ENCODE measurements around the gene CUX1.
"Not testable (repeated sequence)": the region's sequence is repeated elsewhere in the genome, so short reads cannot be mapped to it uniquely, and the experiment has no call there.

Gene CUX1

GRCh38 chr7:101817471-101818286 is at the start of gene CUX1:
Gene CUX1, plus strand, starts transcription at chr7:101817626. Its CDS starts 14 bp downstream, at chr7:101817640.
- peak; percentile 67 for DNase-seq (ENCODE audit: low spot score)

- DNase-seq (ENCODE audit: low spot score): no peak
Measured at GRCh38 chr7:101768280-101768679, 49.1 kb upstream of the CUX1 start.

GRCh38 chr7:101770466-101770865 is 47.0 kb upstream of the CUX1 start:
- no peak for DNase-seq (ENCODE audit: low spot score)

- no peak for DNase-seq (ENCODE audit: low spot score)
Measured at GRCh38 chr7:101772508-101773211, 44.8 kb upstream of the CUX1 start.

- DNase-seq (ENCODE audit: low spot score): no peak
Measured at GRCh38 chr7:101775181-101775580, 42.2 kb upstream of the CUX1 start.

- DNase-seq (ENCODE audit: low spot score): no peak
Measured at GRCh38 chr7:101778026-101778580, 39.3 kb upstream of the CUX1 start.

GRCh38 chr7:101779267-101779666 is 38.2 kb upstream of the CUX1 start:
- no peak for DNase-seq (ENCODE audit: low spot score)

- DNase-seq (ENCODE audit: low spot score): no peak
Measured at GRCh38 chr7:101780281-101780680, 37.1 kb upstream of the CUX1 start.

- no peak for DNase-seq (ENCODE audit: low spot score)
Measured at GRCh38 chr7:101781439-101781838, 36.0 kb upstream of the CUX1 start.

- DNase-seq (ENCODE audit: low spot score): no peak
Measured at GRCh38 chr7:101782476-101782875, 35.0 kb upstream of the CUX1 start.

GRCh38 chr7:101782896-101783295 is 34.5 kb upstream of the CUX1 start:
- no peak for DNase-seq (ENCODE audit: low spot score)

GRCh38 chr7:101783381-101784181 is 33.8 kb upstream of the CUX1 start:
- DNase-seq (ENCODE audit: low spot score): no peak

- no peak for DNase-seq (ENCODE audit: low spot score)
Measured at GRCh38 chr7:101784292-101785127, 32.9 kb upstream of the CUX1 start.

- no peak for DNase-seq (ENCODE audit: low spot score)
Measured at GRCh38 chr7:101787864-101788263, 29.6 kb upstream of the CUX1 start.

- DNase-seq (ENCODE audit: low spot score): no peak
Measured at GRCh38 chr7:101788517-101788916, 28.9 kb upstream of the CUX1 start.

- DNase-seq (ENCODE audit: low spot score): no peak
Measured at GRCh38 chr7:101790566-101791293, 26.7 kb upstream of the CUX1 start.

GRCh38 chr7:101792051-101792681 is 25.3 kb upstream of the CUX1 start:
- no peak for DNase-seq (ENCODE audit: low spot score)

- not testable (repeated sequence) for DNase-seq (ENCODE audit: low spot score)
Measured at GRCh38 chr7:101792682-101793071, 24.7 kb upstream of the CUX1 start.

- no peak for DNase-seq (ENCODE audit: low spot score)
Measured at GRCh38 chr7:101795461-101795860, 22.0 kb upstream of the CUX1 start.

GRCh38 chr7:101798173-101798572 is 19.3 kb upstream of the CUX1 start:
- DNase-seq (ENCODE audit: low spot score): not testable (repeated sequence)

Measured in NAMALWA (cell line).